DND-41 (cell line): ENCODE measurements around the gene TMBIM4.

Source experiments
- ATAC-seq: fragments of 200-7000 bp; cut with Tn5 transposase; 3 replicates; pipeline ENCODE4 v1.9.1; 2021; ENCODE audit warnings: low read depth; ENCODE audit not compliant: insufficient read depth
- DNase-seq: peaks from one replicate; pipeline ENCODE4 v3.0.0-alpha.2; 2020
- H2AFZ ChIP-seq: 2 replicates; pipeline ENCODE4 v1.6.0; 2012; ENCODE audit warnings: low read depth, low read length
- H3K27ac ChIP-seq: 2 replicates; pipeline ENCODE4 v1.5.1; 2012; ENCODE audit warnings: low read length, inconsistent platforms
- H3K27me3 ChIP-seq: fragments of 200-600 bp; sonication (generic); 2 replicates; pipeline ENCODE4 v1.6.0; 2012; ENCODE audit warnings: low read length, mild to moderate bottlenecking, inconsistent platforms; ENCODE audit not compliant: insufficient read depth, poor library complexity
- H3K36me3 ChIP-seq: 2 replicates; pipeline ENCODE4 v1.5.1; 2012; ENCODE audit warnings: low read length, inconsistent platforms; ENCODE audit not compliant: insufficient read depth
- H3K4me1 ChIP-seq: 2 replicates; pipeline ENCODE4 v1.5.1; 2012; ENCODE audit warnings: mild to moderate bottlenecking, low read length; ENCODE audit not compliant: insufficient read depth
- H3K4me2 ChIP-seq: 2 replicates; pipeline ENCODE4 v1.6.0; 2012; ENCODE audit warnings: mild to moderate bottlenecking, moderate library complexity, low read length, inconsistent platforms; ENCODE audit not compliant: insufficient read depth
- H3K4me3 ChIP-seq, 2 experiments: fragments of 200-600 bp in 1 of 2; shearing (Covaris generic) in 1 of 2; 2 replicates each; pipeline ENCODE4 v1.5.1; 2012 to 2016; ENCODE audit warnings: inconsistent platforms in 2 of 2, low read length in 2 of 2, mild to moderate bottlenecking in 2 of 2, low read depth in 1 of 2, moderate library complexity in 1 of 2
- H3K79me2 ChIP-seq: 2 replicates; pipeline ENCODE4 v1.6.0; 2012; ENCODE audit warnings: low read length, inconsistent platforms; ENCODE audit not compliant: insufficient read depth
- H3K9ac ChIP-seq: 2 replicates; pipeline ENCODE4 v1.6.0; 2012; ENCODE audit warnings: low read depth, mild to moderate bottlenecking, inconsistent platforms, low read length, moderate library complexity
- H3K9me3 ChIP-seq: 2 replicates; pipeline ENCODE4 v1.5.1; 2012; ENCODE audit warnings: low read length, moderate library complexity, mild to moderate bottlenecking, inconsistent platforms; ENCODE audit not compliant: insufficient read depth, severe bottlenecking
- H4K20me1 ChIP-seq: 2 replicates; pipeline ENCODE4 v1.6.0; 2012; ENCODE audit warnings: low read length; ENCODE audit not compliant: insufficient read depth
- CTCF ChIP-seq: IDR thresholded peaks from 2 replicates; pipeline ENCODE4 v1.5.1; 2012; ENCODE audit warnings: borderline replicate concordance, low read length, moderate library complexity, mild to moderate bottlenecking; ENCODE audit not compliant: poor library complexity, severe bottlenecking; ENCODE audit errors: extremely low read depth
- EZH2 ChIP-seq: IDR thresholded peaks from 3 replicates; pipeline ENCODE4 v1.6.1; 2012; ENCODE audit warnings: borderline replicate concordance, low read depth, mild to moderate bottlenecking, moderate library complexity, low read length, inconsistent platforms; ENCODE audit not compliant: severe bottlenecking

Gene TMBIM4

GRCh38 chr12:66142826-66143225 is 27.0 kb downstream of the TMBIM4 start:
- DNase-seq, result no peak
- Histone ChIP-seq H3K36me3 (peaks cover 88% of the 10 kb centered on the region), H3K79me2 (no peaks in the 10 kb centered on the region), H3K4me2 (no peak overlapping the region), H4K20me1 (no peaks in the 10 kb centered on the region), H3K4me1 (no peaks in the 10 kb centered on the region), H3K4me3 (no peak overlapping the region), H3K27ac (no peak overlapping the region), H3K9me3 (peaks cover 34% of the 10 kb centered on the region), H3K9ac (no peak overlapping the region), H2AFZ (no peak overlapping the region), H3K27me3 (no peaks in the 10 kb centered on the region)
- no peak for TF ChIP-seq EZH2
- TF ChIP-seq CTCF, result no peak
- no peak for ATAC-seq

- no peak for ATAC-seq
- H3K9me3 ChIP-seq, result peaks cover 34% of the 10 kb centered on the region
Observed at GRCh38 chr12:66141299-66141698, 28.5 kb downstream of the TMBIM4 start.

GRCh38 chr12:66140731-66141130 is 29.1 kb downstream of the TMBIM4 start:
- Histone ChIP-seq H3K4me2 (no peak overlapping the region), H3K36me3 (peaks cover 95% of the 10 kb centered on the region), H3K4me3 (no peak overlapping the region), H4K20me1 (no peaks in the 10 kb centered on the region), H3K79me2 (no peaks in the 10 kb centered on the region), H3K9ac (no peak overlapping the region), H3K27ac (no peak overlapping the region), H3K9me3 (peaks cover 34% of the 10 kb centered on the region), H2AFZ (no peak overlapping the region), H3K27me3 (no peaks in the 10 kb centered on the region), H3K4me1 (no peaks in the 10 kb centered on the region)
- ATAC-seq (no peak), DNase-seq (no peak)
- TF ChIP-seq EZH2 (no peak), CTCF (no peak)

More at GRCh38 chr12:66141299-66141698, 28.5 kb downstream of the TMBIM4 start:
- Histone ChIP-seq H3K4me1 (no peaks in the 10 kb centered on the region), H3K4me3 (no peak overlapping the region), H3K27ac (no peak overlapping the region), H3K27me3 (no peaks in the 10 kb centered on the region), H3K79me2 (no peaks in the 10 kb centered on the region), H3K9ac (no peak overlapping the region), H3K36me3 (peaks cover 97% of the 10 kb centered on the region), H3K4me2 (no peak overlapping the region), H2AFZ (no peak overlapping the region), H4K20me1 (no peaks in the 10 kb centered on the region)
- no peak for DNase-seq
- no peak for TF ChIP-seq EZH2
- TF ChIP-seq CTCF, result no peak

DNA sequence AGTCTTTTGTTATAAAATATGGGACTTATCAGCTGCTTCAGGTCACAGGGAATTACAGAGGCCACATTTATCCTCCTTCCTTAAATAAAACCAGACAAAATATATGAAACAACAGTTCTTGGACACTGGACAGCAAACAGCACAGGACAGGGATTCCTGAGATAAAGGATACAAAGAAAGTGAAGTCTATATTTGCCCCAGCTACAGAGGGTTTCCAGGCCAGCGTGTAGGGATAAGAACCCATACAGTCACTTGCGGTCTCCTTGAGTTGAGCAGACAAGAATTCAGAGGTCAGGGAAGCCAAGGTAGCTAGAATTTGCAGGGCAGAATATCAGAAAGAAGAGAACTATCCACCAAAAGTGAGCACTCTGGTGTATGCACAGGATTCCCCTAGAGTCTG is 30.5 kb downstream of the TMBIM4 start:
- Histone ChIP-seq H3K79me2 (no peaks in the 10 kb centered on the region), H3K4me3 (no peak overlapping the region), H4K20me1 (no peaks in the 10 kb centered on the region), H3K27me3 (no peaks in the 10 kb centered on the region), H3K9ac (no peak overlapping the region), H2AFZ (no peak overlapping the region), H3K36me3 (peaks cover 81% of the 10 kb centered on the region), H3K4me2 (no peak overlapping the region), H3K9me3 (peaks cover 34% of the 10 kb centered on the region), H3K27ac (no peak overlapping the region), H3K4me1 (no peaks in the 10 kb centered on the region)
- TF ChIP-seq CTCF (no peak), EZH2 (no peak)
- ATAC-seq (no peak), DNase-seq (no peak)
